ENCODE results near the gene METTL17. TPM values are rescaled to one million over a fixed set of nuclear protein-coding genes. Genes with fewer than 3 reads are reported as not detected.
A peak's percentile ranks its signal among the peaks of the same experiment; 100 is the strongest.

METTL17 gene
- total RNA-seq, 1 experiment from 2014 or later: 39.6 TPM

DNA sequence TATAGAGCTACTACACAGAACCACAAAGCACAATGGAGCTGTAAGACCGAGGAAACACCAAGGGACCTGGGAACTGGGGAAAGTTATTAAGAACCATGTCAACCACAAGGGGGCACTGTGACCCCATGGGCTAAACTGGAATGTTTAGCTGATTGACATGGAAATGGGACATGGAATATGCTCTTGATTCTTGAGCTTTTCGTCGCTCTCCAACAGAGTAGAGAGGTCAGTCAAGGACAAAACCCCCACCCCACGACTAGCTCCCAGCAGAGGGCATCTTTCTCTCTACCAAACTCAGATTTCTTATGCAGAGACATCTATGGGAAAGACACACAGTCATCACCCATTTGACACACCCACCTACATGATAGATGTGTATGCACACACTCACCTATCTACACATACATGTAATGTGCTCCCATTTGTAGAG lies 25.0 kb downstream of the METTL17 start:
- H3K9me3 ChIP-seq (ENCODE audit: control insufficient read depth, insufficient read depth, low read depth, low read length): no peaks in the 10 kb centered on the region
- CTCF ChIA-PET: interaction anchor here (0.6 to 2.4 kb wide), 18 partner anchors 14 to 127 kb away, joined by 3 to 33 read pairs (median 3); partner anchors contain the start of genes ARHGEF40 and RNASE13
- no peaks in the 10 kb centered on the region for H3K36me3 ChIP-seq (ENCODE audit: control insufficient read depth, insufficient read depth, low read length)
- DNase-seq (ENCODE audit: low read depth, low spot score) (peak; percentile 61), ATAC-seq (peak; percentile 94)
- BruUV-seq (replicated peaks): no TSS peak
- H3K27ac ChIP-seq (ENCODE audit: low read length): no peak overlapping the region
- POLR2A ChIA-PET: no interaction called here
- no peak overlapping the region for H3K4me3 ChIP-seq (ENCODE audit: low read depth in 2 of 2, low read length in 2 of 2)
- intact Hi-C loops (cut with micrococcal nuclease; ENCODE audit: unreplicated experiment) (loop anchor here (2.0 kb wide), 2 partner anchors 26 to 92 kb away; no protein-coding TSS in a partner anchor), in situ Hi-C loops (cut with HindIII; ENCODE audit: low pct_unique_long_range_greater_than_20kb, low sequenced_read_pairs) (no loop called here)
- no peak for TF ChIP-seq SIN3A (IDR thresholded peaks at IDR 0.05; ENCODE audit: borderline replicate concordance, insufficient read depth, low read depth, low read length)
- peak; percentile 89 for TF ChIP-seq CTCF (IDR thresholded peaks at IDR 0.05)
- no peaks in the 10 kb centered on the region for H3K4me1 ChIP-seq (ENCODE audit: control insufficient read depth, insufficient read depth, low read length)
- H3K27me3 ChIP-seq (ENCODE audit: control insufficient read depth, insufficient read depth, low read length): no peaks in the 10 kb centered on the region

DNA sequence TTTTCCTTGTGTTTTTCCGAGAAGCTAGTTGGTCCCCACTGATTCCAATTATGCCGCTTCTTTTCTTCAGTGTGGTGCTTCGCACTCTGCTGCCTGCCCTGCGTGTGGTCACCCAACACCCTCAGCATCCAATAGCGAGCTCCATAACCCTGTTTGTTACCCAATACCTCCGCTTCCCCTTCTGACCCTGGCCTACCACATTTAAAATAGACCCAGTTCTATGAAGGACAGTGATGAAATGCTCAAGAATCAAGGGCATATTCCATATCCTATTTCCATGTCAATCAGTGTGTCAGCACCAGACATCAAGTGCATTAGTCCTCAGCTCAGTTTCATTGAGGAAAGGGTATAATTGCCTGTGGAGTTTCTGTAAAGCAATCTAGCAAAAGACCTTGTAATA lies 25.5 kb downstream of the METTL17 start:
- TF ChIP-seq POLR2AphosphoS5 (IDR thresholded peaks at IDR 0.05; ENCODE audit: low read depth, low read length) (no peak), CTCF (IDR thresholded peaks at IDR 0.05) (no peak), SIN3A (IDR thresholded peaks at IDR 0.05; ENCODE audit: borderline replicate concordance, insufficient read depth, low read depth, low read length) (no peak), TCF7L2 (IDR thresholded peaks at IDR 0.05; ENCODE audit: low read depth, low read length) (no peak)
- TF ChIP-seq, protein P1, sequence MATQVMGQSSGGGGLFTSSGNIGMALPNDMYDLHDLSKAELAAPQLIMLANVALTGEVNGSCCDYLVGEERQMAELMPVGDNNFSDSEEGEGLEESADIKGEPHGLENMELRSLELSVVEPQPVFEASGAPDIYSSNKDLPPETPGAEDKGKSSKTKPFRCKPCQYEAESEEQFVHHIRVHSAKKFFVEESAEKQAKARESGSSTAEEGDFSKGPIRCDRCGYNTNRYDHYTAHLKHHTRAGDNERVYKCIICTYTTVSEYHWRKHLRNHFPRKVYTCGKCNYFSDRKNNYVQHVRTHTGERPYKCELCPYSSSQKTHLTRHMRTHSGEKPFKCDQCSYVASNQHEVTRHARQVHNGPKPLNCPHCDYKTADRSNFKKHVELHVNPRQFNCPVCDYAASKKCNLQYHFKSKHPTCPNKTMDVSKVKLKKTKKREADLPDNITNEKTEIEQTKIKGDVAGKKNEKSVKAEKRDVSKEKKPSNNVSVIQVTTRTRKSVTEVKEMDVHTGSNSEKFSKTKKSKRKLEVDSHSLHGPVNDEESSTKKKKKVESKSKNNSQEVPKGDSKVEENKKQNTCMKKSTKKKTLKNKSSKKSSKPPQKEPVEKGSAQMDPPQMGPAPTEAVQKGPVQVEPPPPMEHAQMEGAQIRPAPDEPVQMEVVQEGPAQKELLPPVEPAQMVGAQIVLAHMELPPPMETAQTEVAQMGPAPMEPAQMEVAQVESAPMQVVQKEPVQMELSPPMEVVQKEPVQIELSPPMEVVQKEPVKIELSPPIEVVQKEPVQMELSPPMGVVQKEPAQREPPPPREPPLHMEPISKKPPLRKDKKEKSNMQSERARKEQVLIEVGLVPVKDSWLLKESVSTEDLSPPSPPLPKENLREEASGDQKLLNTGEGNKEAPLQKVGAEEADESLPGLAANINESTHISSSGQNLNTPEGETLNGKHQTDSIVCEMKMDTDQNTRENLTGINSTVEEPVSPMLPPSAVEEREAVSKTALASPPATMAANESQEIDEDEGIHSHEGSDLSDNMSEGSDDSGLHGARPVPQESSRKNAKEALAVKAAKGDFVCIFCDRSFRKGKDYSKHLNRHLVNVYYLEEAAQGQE (IDR thresholded peaks at IDR 0.05; ENCODE audit: insufficient read depth in 1 of 2, low read depth in 2 of 2, low read length in 1 of 2): no peak
- no TSS peak for BruUV-seq (replicated peaks)
- intact Hi-C loops (cut with micrococcal nuclease; ENCODE audit: unreplicated experiment): loop anchor here (2.0 kb wide), 2 partner anchors 25 to 91 kb away; no protein-coding TSS in a partner anchor
- Histone ChIP-seq H3K4me1 (ENCODE audit: control insufficient read depth, insufficient read depth, low read length) (no peaks in the 10 kb centered on the region), H3K36me3 (ENCODE audit: control insufficient read depth, insufficient read depth, low read length) (no peaks in the 10 kb centered on the region), H3K27ac (ENCODE audit: low read length) (no peak overlapping the region), H3K9me3 (ENCODE audit: control insufficient read depth, insufficient read depth, low read depth, low read length) (no peaks in the 10 kb centered on the region), H3K4me3 (ENCODE audit: low read depth in 2 of 2, low read length in 2 of 2) (no peak overlapping the region), H3K27me3 (ENCODE audit: control insufficient read depth, insufficient read depth, low read length) (no peaks in the 10 kb centered on the region)
- no peak for DNase-seq (ENCODE audit: low read depth, low spot score)
- in situ Hi-C loops (cut with HindIII; ENCODE audit: low pct_unique_long_range_greater_than_20kb, low sequenced_read_pairs): no loop called here
- ChIA-PET CTCF (interaction anchor here (1.0 to 2.4 kb wide), 13 partner anchors 14 to 90 kb away, joined by 3 to 33 read pairs (median 5); partner anchors contain the start of genes ARHGEF40 and RNASE13), POLR2A (no interaction called here)
- ATAC-seq: no peak

All from Panc1 (cell line).